Hepatocyte (in vitro differentiated cells): ENCODE data around the gene DUSP2. TPM values are rescaled to one million over a fixed set of nuclear protein-coding genes. Genes with fewer than 3 reads are reported as not detected.

Source experiments
- DNase-seq: peaks from one replicate; pipeline ENCODE4 v3.0.0-alpha.2; 2016; ENCODE audit warnings: low spot score
- H2AFZ ChIP-seq: fragments of 200-600 bp; sonication (generic); 2 replicates; pipeline ENCODE4 v1.6.0; 2016; ENCODE audit warnings: antibody characterized with exemption, mild to moderate bottlenecking
- H3K27ac ChIP-seq: fragments of 200-600 bp; sonication (generic); 2 replicates; pipeline ENCODE4 v1.5.1; 2016; ENCODE audit warnings: mild to moderate bottlenecking
- H3K27me3 ChIP-seq: fragments of 200-600 bp; sonication (generic); 2 replicates; pipeline ENCODE4 v1.6.1; 2016
- H3K36me3 ChIP-seq: fragments of 200-600 bp; sonication (generic); replicated peaks from 2 replicates; pipeline ENCODE4 v1.5.1; 2016; ENCODE audit warnings: low read depth; ENCODE audit not compliant: insufficient read depth
- H3K4me1 ChIP-seq: fragments of 200-600 bp; sonication (generic); 2 replicates; pipeline ENCODE4 v1.5.1; 2016; ENCODE audit warnings: mild to moderate bottlenecking, moderate library complexity; ENCODE audit not compliant: insufficient read depth
- H3K4me2 ChIP-seq: fragments of 200-600 bp; sonication (generic); 2 replicates; pipeline ENCODE4 v1.6.0; 2016
- H3K4me3 ChIP-seq: fragments of 200-600 bp; sonication (generic); 2 replicates; pipeline ENCODE4 v1.5.1; 2016; ENCODE audit warnings: mild to moderate bottlenecking
- H3K79me2 ChIP-seq: fragments of 200-600 bp; sonication (generic); 2 replicates; pipeline ENCODE4 v1.6.0; 2017; ENCODE audit warnings: mild to moderate bottlenecking
- H3K9me2 ChIP-seq: fragments of 200-600 bp; sonication (generic); replicated peaks from 2 replicates; pipeline ENCODE4 v1.6.0; 2017; ENCODE audit warnings: mild to moderate bottlenecking; ENCODE audit not compliant: insufficient read depth
- H3K9me3 ChIP-seq: fragments of 200-600 bp; sonication (generic); 2 replicates; pipeline ENCODE4 v1.5.1; 2016; ENCODE audit warnings: low read depth, mild to moderate bottlenecking
- H4K20me1 ChIP-seq: fragments of 200-600 bp; sonication (generic); 2 replicates; pipeline ENCODE4 v1.6.0; 2016; ENCODE audit warnings: mild to moderate bottlenecking; ENCODE audit not compliant: insufficient read depth, poor library complexity, severe bottlenecking
- CTCF ChIP-seq: fragments of 200-600 bp; sonication (generic); IDR thresholded peaks from 2 replicates; pipeline ENCODE4 v1.5.1; 2016; ENCODE audit warnings: antibody characterized with exemption, mild to moderate bottlenecking; ENCODE audit not compliant: poor library complexity
- EZH2 ChIP-seq: fragments of 200-600 bp; sonication (generic); IDR thresholded peaks from 2 replicates; pipeline ENCODE4 v1.6.1; 2016; ENCODE audit warnings: antibody characterized with exemption, mild to moderate bottlenecking, borderline replicate concordance
- EZH2phosphoT487 ChIP-seq: fragments of 200-600 bp; sonication (generic); IDR thresholded peaks from one replicate; pipeline ENCODE4 v1.6.1; 2018; ENCODE audit warnings: antibody characterized with exemption, mild to moderate bottlenecking, low read depth, moderate library complexity; ENCODE audit not compliant: unreplicated experiment, severe bottlenecking
- WGBS: methylation state at CpG from one replicate; pipeline ENCODE4 v1.1.6; 2016; ENCODE audit warnings: low lambda C conversion rate; ENCODE audit errors: missing lambda C conversion rate; 5-methylcytosine and 5-hydroxymethylcytosine counted together
- polyA plus RNA-seq: library from polyadenylated mRNA; unstranded; fragments of >200 nt; fragmentation: Nextera tagmentation; extraction: Ambion mirVana; gene quantifications from 2 replicates; pipeline ENCODE4 v1.2.1, GENCODE V29; 2016
- total RNA-seq: library from RNA; depleted of rRNA; stranded (reverse); fragments of >200 nt; gene quantifications from 2 replicates; pipeline ENCODE4 v1.2.3, GENCODE V29; 2014

DUSP2 gene
- total and polyA plus RNA-seq, 2 experiments from 2014 or later = 11.3 to 24.0 TPM

DNA sequence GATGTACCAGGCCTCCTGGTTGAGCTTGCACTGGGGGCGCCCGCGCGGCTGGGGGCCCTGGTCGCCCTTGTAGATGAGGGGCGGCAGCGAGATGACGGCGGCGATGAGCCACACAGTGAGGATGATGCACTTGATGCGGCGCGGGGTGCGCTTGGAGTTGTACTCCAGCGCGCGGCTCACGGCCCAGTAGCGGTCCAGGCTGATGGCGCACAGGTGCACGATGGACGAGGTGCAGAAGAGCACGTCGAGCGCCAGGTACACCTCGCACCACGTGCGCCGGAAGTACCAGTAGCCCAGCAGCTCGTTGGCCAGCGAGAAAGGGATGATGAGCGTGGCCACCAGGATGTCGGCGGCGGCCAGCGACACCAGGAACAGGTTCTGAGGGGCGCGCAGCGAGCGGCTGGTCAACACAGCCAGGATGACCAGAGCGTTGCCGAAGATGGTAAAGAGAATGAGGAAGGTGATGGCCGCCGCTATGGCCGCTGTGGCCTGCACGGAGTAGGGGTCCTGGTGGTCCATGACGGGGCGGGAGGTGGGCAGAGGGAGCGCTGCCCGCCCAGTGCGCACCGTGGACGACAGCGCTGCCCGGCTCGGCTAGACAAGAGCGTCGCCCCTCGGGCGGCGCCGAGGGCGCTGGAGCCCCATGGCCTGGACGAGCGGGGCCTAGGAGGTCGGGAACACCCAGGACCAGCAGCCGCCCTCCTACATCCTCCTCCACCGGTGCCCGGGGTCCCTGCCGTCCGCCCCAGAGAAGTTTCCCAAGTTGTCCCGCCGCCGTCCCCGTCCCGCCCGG lies 29.4 kb downstream of the DUSP2 start:
- H3K4me3 ChIP-seq = peak overlapping the region; percentile 53
- no peak for DNase-seq
- H3K36me3 ChIP-seq = no peaks in the 10 kb centered on the region
- no peak for TF ChIP-seq EZH2phosphoT487
- no peak for TF ChIP-seq EZH2
- TF ChIP-seq CTCF = no peak
- H3K4me2 ChIP-seq = peak overlapping the region; percentile 97
- H3K79me2 ChIP-seq = no peaks in the 10 kb centered on the region
- WGBS = 61% methylated on average over 72 of the region's 77 CpGs
- H3K9me3 ChIP-seq = no peaks in the 10 kb centered on the region
- H3K27me3 ChIP-seq = peaks cover 19% of the 10 kb centered on the region
- H3K4me1 ChIP-seq = peaks cover 4% of the 10 kb centered on the region
- no peak overlapping the region for H2AFZ ChIP-seq
- no peaks in the 10 kb centered on the region for H3K9me2 ChIP-seq
- no peak overlapping the region for H3K27ac ChIP-seq
- no peaks in the 10 kb centered on the region for H4K20me1 ChIP-seq

DNA sequence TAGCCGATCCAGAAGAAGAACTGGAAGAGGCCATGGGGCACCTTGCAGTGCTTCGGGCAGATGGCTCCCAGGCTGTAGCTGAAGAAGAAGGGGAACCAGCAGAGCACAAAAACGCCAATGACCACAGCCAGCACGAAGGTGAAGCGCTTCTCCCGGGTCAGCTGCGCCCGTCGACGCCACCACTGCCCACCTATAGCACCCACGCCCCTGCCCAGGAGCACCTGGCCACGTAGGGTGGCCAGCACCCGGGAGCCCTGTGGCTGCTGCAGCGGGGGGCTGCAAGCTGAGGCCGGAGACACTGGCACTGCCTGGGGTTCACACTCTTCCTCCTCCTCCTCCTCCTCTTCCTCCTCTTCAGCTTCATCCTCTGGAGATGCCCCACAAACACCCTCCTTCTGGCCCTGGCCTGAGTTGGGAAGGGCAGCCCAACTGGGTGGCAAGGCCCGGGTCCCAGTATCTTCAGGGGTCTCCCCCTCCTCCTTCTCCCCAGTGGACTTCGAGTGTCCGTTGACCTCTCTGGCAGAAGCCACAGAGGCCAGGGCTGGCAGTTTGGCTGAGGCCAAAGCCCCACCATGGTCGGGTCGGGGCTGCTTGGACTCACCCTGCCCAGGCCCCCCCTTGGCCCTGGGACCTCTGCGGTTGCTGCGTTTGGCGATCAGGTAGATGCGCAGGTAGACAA lies 30.2 kb downstream of the DUSP2 start:
- Histone ChIP-seq H3K36me3 (no peaks in the 10 kb centered on the region), H3K27me3 (peaks cover 16% of the 10 kb centered on the region), H3K4me2 (no peak overlapping the region), H2AFZ (no peak overlapping the region), H3K4me1 (peaks cover 4% of the 10 kb centered on the region), H3K79me2 (no peaks in the 10 kb centered on the region), H3K4me3 (no peak overlapping the region), H3K9me2 (no peaks in the 10 kb centered on the region), H3K9me3 (no peaks in the 10 kb centered on the region), H3K27ac (no peak overlapping the region), H4K20me1 (no peaks in the 10 kb centered on the region)
- DNase-seq = no peak
- WGBS = 97% methylated on average over 24 of the region's 24 CpGs
- TF ChIP-seq EZH2 (no peak), CTCF (no peak), EZH2phosphoT487 (no peak)

DNA sequence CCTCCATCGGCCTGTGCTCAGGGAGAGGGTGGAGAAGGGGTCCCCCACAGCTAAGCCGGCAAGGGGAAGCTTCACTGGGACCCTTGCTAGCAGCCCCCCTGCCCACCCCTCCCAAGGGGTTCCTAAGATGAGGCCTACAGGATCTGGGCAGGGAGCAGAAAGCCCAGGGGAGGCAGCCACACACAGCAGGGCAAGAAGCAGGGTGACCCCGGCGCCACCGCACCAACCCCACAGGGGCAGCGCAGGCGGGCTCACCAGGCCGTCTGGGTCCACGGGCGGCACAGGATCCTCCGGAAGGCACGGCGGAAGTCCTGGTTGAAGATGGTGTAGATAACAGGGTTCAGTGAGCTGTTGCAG lies 30.7 kb downstream of the DUSP2 start:
- Histone ChIP-seq H3K9me2 (no peaks in the 10 kb centered on the region), H3K9me3 (no peaks in the 10 kb centered on the region), H3K4me1 (peaks cover 4% of the 10 kb centered on the region), H3K27me3 (peaks cover 11% of the 10 kb centered on the region), H2AFZ (no peak overlapping the region), H3K4me3 (no peak overlapping the region), H3K79me2 (no peaks in the 10 kb centered on the region), H3K27ac (no peak overlapping the region), H3K4me2 (no peak overlapping the region), H4K20me1 (no peaks in the 10 kb centered on the region), H3K36me3 (no peaks in the 10 kb centered on the region)
- no peak for TF ChIP-seq EZH2phosphoT487
- no peak for TF ChIP-seq CTCF
- TF ChIP-seq EZH2 = no peak
- 96% methylated on average over 13 of the region's 13 CpGs for WGBS
- no peak for DNase-seq
